Activated T-cell treated with anti-CD3 and anti-CD28 coated beads for 48 hours (primary cell): ENCODE measurements around the gene PML.

ENCODE experiments used
- DNase-seq: peaks from one replicate; pipeline ENCODE4 v3.0.0-alpha.2; 2020; ENCODE audit warnings: low read depth

The PML gene

DNA sequence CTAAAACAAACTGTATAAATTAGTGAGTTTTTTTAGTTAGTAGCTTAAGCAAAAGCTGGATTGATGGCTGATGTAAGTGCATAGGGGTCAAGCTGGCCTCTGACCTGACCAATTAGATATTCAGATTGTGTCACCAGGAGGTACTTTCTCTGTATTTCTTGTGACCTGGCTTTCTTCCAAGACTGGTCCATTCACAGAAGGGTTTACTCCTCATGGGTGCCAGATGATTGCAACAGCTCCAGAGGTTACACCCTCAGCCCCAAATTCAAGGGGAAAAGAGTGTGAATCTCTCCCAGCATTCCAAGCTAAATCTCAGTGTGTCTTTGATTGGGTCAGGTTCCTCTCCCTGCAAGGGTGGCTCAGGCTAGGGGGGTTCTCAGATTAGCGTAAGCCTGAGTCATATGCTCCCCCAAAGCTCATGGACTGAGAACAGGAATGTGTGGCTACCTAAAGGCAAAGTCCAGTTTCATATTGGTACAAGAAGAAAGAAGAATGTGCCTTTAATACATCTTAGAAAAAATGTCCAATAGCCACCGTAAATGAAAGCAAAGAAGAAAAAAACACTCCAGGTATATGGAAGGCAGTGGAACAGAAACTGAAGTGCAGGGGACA lies 16.5 kb downstream of the PML start:
- no peak for DNase-seq

DNA sequence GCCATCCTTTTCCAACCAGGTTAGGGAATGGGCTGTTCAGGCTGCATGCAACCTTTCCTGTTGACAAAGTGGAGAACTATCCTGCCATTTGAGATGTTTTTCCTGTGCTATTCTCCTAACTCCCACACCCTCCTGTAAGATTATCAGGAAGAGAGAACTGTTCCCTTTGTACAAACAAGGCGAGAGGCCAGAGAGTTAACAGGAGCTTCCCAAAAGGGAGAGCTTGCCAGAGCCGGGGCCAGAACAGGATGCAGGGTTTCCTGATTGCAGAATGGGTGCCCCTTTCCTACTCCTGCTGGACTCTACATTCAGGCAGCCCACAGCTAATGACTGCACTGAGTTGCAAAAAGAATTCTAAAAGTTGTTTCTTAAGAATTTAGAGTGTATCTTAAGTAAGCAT lies 17.1 kb downstream of the PML start:
- no peak for DNase-seq

DNA sequence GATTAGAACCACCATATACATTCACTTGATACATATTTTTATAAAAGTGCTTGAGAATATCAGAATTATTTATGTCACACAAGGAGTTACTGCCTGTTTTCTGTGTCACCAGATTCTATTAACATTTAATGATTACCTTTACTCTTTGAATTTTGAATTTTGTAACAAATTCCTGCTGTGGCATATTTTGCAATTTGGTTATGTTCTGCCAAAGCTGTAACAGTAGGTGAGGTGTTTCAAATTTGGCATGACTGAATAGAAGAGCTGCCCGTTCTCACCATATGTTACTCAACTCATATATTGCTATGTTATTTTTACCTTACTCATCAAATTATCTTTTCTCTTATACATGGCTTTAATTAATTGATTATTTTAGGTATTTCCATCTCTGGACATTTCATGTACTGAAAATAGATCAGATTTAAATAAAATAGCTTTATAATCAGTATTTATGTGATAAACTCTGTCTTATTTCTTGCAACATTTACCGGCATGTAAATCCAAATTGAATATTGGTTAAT lies 18.9 kb downstream of the PML start:
- DNase-seq, result no peak

DNA sequence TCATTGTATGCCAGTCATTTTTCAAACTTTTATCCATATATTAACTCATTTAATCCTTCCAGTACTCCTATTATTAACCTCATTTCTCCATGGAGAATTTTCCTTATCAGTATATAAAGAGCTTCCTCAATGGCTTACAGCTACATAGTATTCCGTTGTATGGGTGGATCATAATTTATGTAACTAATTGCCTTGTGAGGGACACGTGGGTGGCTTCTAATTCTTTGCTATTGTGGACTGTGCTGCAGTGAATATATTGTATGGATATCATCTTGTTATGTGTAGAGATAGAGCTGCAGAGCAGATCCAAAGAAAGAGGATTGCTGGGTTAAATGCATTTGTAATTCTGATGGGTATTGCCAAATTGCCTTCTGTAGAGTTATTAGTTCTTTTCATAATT lies 25.2 kb downstream of the PML start:
- DNase-seq, result no peak

DNA sequence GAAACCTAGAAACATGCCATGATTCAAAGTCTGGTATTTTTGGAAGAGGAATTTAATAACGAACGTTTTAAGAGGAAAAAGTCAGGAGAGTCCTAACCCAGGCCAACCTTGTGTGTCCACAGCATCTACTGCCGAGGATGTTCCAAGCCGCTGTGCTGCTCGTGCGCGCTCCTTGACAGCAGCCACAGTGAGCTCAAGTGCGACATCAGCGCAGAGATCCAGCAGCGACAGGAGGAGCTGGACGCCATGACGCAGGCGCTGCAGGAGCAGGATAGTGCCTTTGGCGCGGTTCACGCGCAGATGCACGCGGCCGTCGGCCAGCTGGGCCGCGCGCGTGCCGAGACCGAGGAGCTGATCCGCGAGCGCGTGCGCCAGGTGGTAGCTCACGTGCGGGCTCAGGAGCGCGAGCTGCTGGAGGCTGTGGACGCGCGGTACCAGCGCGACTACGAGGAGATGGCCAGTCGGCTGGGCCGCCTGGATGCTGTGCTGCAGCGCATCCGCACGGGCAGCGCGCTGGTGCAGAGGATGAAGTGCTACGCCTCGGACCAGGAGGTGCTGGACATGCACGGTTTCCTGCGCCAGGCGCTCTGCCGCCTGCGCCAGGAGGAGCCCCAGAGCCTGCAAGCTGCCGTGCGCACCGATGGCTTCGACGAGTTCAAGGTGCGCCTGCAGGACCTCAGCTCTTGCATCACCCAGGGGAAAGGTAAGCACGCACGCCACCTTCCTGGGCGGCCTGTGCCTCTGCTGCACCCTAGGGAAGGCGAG lies 28.4 kb downstream of the PML start:
- no peak for DNase-seq

DNA sequence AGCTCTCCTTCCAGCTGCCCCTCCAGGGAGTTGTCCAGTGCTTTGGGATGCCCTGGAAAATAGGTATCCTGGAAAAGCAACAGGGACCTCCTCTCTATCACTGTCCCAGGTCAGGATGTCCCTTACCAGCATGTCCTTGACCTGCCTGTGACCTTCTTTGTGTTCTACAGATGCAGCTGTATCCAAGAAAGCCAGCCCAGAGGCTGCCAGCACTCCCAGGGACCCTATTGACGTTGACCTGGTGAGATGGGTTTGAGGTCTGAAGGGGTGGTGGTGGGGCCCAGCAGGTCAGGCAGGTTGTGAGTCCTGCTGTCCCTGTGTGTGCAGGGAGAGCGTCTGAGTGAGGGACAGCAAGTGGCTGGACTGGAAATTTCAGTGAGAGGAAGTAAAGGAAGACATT lies 30.2 kb downstream of the PML start:
- DNase-seq, result no peak

DNA sequence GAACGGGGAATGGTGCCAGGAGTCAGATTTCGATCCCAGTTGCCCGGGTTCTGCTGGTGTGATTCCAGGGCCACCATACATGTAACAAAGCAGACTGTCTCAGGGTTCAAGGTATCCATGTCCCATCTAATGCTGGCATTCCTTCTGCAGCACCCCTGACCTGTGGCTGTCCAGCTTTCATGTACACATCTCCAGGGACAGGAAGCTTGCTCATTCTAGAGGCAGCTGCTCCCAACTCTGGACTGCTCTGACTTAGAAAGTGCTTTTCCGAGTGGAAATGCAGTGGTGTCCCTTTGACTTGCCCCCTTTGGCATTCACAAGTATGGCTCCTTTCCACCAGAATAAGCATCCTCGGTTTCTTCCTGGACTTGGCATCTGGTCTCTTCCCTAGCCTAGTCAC lies 30.9 kb downstream of the PML start:
- DNase-seq, result no peak

DNA sequence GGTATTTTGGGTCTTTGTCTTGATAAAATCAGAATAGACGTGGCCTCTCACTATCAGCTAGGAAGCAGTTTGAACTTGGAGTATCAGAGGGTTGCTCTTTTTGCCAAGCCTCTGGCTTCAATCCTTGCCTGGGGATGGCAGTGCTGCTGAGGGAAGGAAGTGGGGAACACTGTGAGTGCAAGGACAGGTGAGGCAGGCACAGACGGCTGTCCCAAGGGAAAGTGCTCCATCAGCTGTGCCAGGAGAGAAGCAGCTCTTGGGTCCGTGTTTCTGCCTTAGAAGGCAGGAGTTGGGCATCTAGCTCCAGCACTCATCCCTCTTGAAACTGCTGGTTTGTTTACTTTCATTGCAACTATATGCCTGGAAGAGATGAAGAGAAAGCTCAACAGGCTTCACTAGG lies 33.2 kb downstream of the PML start:
- DNase-seq, result no peak

DNA sequence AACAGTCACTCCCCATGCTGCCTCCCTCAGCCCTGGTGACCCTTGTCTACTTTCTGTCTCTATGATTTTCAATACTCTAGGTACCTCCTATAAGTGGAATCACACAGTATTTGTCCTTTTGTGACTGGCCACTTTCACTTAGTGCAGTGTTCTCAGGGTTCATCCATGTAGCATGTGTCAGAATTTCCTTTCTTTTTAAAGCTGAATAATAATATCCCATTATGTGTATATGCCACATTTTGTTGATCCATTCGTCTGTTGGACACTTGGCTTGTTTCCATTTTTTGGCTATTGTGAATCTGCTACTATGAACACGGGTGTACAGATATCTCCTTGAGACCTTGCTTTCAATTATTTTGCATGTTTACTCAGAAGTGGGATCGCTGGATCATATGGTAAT lies 34.1 kb downstream of the PML start:
- no peak for DNase-seq

DNA sequence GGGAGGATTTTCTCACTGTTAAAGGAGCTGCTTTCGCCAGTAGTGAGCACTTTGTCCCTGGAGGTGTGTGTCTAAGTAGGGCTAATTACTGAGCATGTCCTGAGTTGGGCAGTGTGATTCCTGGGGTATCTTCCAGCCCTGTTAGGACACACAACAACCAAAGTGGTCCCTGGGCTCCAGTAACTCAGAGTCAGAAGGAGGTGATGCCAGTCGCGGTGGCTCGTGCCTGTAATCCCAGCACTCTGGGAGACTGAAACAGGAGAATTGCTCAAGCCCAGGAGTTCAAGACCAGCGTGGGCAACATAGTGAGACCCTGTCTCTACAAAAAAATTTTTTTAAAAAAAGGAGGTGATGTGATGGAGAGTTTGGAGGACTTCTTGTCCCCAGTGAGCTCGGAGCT lies 37.5 kb downstream of the PML start:
- DNase-seq, result no peak

DNA sequence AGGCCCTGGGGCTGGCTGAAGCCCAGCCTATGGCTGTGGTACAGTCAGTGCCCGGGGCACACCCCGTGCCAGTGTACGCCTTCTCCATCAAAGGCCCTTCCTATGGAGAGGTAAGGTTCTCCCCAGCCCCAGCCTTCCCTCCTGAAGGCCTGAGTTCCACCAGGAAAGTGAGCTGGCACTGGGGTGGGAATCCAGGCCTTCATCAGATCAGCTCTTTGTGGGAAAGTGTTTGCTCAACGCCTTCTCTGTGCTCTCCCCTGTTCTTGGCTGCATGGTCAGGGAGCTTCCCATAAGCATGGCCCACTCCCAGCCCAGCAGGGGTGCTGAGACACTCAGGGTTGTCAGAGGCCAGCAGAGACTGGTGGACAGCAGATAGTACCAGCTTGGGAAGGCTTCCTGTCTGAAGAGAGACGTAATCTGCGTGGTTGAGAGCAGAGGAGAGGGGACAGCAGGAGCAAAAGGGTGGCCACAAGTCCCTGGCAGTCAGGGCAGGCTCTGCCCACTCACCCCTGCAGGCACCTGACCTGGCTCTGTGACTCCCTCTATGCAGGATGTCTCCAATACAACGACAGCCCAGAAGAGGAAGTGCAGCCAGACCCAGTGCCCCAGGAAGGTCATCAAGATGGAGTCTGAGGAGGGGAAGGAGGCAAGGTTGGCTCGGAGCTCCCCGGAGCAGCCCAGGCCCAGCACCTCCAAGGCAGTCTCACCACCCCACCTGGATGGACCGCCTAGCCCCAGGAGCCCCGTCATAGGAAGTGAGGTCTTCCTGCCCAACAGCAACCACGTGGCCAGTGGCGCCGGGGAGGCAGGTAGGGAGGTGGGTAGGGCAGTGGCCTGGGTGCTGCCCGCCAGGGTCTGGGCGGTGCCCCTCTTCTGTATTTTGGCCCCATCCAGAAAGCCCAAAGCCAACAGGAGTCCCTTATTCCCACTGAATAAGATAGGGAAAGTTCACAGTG lies 38.4 kb downstream of the PML start:
- DNase-seq, result no peak

DNA sequence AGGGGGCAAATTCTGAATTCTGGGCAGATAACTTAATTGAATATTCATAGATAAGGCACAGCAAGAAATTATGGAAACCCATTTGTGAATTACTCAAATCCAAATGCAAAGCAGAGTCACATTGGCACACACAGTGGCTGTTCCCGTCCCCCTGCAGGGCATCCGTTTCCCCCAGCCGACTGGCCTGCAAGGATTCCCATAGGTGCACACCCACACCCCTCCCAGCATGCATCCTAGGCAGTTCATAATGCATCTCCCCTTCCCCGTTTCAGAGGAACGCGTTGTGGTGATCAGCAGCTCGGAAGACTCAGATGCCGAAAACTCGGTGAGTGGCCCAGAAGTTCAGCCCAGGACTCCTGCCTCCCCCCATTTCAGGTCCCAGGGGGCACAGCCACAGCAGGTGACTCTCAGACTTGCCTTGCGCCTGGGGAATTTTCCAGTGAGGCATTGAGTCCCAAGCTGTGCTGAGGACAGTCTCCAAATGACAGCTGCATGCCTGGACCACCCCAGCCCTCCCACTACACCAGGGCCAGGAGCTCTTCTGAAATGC lies 39.8 kb downstream of the PML start:
- no peak for DNase-seq

DNA sequence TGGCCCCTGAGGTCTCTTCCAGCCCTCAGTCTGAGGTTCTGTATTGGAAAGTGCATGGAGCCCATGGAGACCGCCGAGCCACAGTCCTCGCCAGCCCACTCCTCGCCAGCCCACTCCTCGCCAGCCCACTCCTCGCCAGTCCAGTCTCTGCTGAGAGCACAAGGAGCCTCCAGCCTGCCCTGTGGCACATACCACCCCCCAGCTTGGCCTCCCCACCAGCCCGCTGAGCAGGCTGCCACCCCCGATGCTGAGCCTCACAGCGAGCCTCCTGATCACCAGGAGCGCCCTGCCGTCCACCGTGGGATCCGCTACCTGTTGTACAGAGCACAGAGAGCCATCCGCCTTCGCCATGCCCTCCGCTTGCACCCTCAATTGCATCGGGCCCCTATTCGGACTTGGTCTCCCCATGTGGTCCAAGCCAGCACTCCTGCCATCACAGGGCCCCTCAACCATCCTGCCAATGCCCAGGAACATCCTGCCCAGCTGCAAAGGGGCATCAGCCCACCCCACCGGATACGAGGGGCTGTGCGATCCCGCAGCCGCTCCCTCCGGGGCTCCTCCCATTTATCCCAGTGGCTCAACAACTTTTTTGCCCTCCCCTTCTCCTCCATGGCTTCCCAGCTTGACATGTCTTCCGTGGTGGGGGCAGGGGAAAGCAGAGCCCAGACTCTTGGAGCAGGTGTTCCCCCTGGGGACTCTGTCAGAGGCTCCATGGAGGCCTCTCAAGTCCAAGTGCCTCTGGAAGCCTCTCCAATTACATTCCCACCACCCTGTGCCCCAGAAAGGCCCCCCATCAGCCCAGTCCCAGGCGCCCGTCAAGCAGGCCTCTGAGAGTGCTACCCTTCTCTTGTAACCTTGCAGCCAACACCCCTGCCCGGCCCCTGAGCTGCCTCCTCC lies 40.9 kb downstream of the PML start:
- DNase-seq, result no peak

DNA sequence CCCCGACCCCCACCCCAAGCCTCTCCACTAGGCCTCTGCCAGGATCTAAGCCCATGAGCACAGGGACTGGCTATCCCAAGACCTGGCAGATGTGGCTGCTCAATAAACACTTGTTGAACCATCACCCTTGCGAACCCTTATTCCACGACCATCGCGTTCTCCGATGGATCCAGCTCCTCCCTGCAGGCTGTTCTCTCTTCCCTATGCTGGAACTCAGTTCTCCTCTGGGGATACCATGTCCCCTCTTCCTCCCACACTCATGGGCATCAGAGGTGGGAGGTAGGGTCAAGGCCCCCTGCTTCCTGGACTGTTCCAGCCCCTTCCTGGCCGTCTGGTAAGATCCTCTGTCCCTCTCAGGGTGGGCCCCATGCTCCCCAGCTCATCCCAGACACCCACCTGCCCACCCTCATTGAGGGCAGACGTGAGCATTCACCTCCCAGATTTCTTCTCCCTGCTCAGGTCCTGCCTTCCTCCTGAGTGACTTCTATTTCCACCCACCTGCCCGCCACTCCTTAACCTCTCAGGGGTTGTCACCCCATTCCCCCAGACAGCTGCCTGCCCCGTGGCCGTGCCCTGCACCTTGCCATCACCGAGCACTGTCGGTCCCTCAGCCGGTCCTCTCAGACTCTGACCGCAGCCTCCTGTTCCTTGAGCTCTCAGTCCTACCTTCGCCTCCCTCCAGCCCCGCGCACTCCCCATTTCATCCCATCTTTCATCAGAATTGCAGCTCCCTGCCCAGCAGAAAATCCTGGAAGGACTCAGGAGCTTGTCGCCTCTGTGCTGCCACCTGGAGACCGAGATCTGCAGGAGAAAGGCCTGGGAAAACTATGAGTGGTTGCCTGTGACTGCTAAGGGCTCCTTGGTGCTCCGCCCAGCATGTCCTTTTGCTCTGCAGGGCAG lies 42.0 kb downstream of the PML start:
- no peak for DNase-seq

DNA sequence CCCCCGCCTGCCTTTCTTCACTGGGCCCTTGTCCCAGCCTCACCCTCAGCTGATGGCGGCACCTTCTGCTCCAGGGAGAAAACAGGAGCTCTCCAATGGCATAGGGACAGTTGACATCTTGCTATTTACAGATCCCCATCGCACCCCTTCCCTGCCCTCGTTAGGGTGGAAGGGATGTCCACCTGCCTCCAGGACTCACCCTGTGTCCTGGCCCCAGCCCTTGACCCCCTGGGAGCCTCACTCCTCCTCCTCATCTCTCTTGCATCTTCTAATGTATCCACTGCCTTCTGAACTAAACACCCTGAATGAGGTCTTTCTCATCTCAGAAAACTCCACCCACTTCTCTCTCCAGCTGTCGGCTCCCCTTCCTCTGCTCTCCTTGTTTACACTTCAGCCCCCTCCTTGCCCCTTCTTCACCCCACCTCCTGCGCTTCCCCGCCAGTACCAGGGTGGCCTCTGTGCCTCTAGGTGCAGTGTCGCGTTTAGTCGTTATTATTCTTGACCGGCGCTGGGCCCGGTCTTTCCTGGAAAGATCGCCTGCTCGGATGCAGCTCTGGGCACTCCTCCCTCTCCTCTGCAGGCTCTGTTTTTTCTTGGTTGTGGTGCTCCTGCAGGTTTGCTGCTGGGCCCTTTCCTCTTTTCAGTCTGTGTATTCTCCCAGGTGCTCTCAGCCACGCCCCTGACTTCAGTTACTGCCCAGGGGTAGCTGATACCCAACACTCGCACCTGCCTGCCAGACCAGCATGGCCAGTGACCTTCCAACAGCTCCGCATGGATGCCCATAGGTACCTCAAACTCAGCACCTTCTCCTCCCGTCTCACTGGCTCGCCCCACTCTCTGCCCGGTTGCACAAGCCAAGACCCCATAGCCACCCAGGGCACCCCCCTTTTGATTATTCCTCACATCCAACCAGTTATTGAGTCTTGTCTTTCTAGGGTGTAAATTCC lies 42.9 kb downstream of the PML start:
- no peak for DNase-seq

DNA sequence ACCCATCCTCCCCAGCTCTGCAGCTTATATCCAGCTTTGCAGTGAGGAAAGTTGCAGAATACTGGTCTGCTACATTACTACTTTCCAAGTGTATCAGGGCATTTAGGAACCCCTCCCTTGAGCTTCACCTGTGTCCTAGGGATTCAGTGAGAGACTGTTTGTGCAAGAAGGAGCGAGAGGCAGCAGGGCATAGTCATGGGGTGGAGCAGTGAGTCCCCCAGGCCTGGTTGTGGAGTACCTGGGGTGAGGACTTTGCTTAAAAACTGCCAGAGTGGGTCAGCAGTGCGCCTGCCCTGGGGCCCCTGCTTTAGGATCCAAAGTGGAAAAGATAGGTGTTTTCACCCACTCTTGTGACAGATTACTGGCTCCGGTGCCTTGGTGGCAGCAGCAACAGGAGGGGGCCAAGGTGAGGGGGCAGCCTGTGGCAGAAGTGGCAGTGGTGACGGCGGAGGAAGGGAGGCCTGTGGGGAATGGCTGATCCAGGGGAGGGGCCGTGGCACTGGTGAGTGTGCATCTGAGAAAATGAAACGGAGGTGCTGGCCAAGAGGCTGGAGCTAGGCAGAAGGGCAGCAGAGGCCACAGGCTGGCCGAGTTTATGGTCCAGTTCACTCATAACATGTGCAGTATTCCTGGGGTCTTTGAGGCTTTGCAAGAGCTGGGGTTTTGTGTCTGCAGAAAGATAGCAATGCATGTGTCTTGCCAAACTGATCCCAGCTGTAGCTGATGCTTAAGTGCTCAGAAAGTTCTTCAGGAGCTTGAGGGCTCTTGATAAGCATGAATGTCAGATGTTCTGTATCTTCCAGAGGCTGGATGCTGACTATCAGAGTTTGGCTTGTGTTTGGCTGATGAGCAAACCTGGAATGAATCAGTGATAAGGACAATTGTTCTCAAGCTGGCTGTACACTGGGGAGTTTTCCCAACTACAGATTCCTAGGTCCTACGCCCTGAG lies 44.5 kb downstream of the PML start:
- DNase-seq, result no peak

DNA sequence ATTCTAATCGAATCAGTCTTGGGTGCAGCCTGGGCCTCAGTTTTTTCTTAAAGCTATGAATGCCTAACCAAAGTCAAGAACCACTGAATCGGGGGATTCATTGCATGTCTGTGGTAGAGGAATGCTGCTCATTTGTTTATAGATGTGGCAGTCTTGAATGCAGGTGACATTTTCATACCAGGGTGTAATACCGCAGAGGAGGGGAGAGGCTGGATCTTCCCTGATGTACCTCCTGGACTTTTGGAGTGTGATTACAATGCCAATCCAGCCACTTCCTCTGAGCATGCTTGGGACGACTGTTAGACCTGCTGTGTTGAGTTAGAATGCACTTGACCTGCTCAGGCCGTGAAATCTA lies 45.1 kb downstream of the PML start:
- DNase-seq, result no peak
